Tibial artery (tissue), 4 donors: ENCODE measurements around the gene CNBP.
"Not testable (repeated sequence)": the region's sequence is repeated elsewhere in the genome, so short reads cannot be mapped to it uniquely, and the experiment has no call there.

Source experiments
- DNase-seq, 2 donors: peaks; one replicate each; pipeline ENCODE4 v3.0.0-alpha.2; 2019
- H3K27ac ChIP-seq, 2 donors: fragments of 200-600 bp; sonication (generic) in 1 of 2; 1 replicate in 1 of 2; 2 replicates in 1 of 2; pipeline ENCODE4 v1.5.1; 2018 to 2019; ENCODE audit warnings: mild to moderate bottlenecking in 1 of 2
- H3K27me3 ChIP-seq, 2 donors: fragments of 200-600 bp; sonication (generic) in 1 of 2; one replicate each; pipeline versions ENCODE4 v1.5.1 to v1.6.0; 2016 to 2019
- H3K36me3 ChIP-seq, 3 donors: fragments of 200-600 bp; sonication (generic) in 2 of 3; one replicate each; pipeline ENCODE4 v1.5.1; 2016 to 2019; ENCODE audit warnings: mild to moderate bottlenecking in 2 of 3
- H3K4me1 ChIP-seq, 4 donors: fragments of 200-600 bp; sonication (generic) in 2 of 4; 1 replicate in 3 of 4; 2 replicates in 1 of 4; pipeline ENCODE4 v1.5.1; 2016 to 2019
- H3K4me3 ChIP-seq, 2 donors: fragments of 200-600 bp; sonication (generic) in 1 of 2; 1 replicate in 1 of 2; 2 replicates in 1 of 2; pipeline ENCODE4 v1.5.1; 2018 to 2019; ENCODE audit warnings: mild to moderate bottlenecking in 2 of 2
- H3K9me3 ChIP-seq, 3 donors: fragments of 200-600 bp; sonication (generic) in 1 of 3; one replicate each; pipeline ENCODE4 v1.5.1; 2016 to 2019
- intact Hi-C: fragments of 100-400 bp; cut with DNase I; formaldehyde crosslinking; loops from one replicate; pipeline ENCODE4 v1.15.0; 2023; ENCODE audit warnings: low total_unique reads
- TF ChIP-seq, protein P1 (sequence below), 2 experiments: fragments of 200-600 bp in 1 of 2; fragments of 450-650 bp in 1 of 2; IDR thresholded peaks; one replicate each; pipeline ENCODE4 v1.5.1; 2017 to 2019; ENCODE audit warnings: antibody characterized with exemption in 2 of 2, mild to moderate bottlenecking in 1 of 2, moderate library complexity in 1 of 2

CNBP gene

DNA sequence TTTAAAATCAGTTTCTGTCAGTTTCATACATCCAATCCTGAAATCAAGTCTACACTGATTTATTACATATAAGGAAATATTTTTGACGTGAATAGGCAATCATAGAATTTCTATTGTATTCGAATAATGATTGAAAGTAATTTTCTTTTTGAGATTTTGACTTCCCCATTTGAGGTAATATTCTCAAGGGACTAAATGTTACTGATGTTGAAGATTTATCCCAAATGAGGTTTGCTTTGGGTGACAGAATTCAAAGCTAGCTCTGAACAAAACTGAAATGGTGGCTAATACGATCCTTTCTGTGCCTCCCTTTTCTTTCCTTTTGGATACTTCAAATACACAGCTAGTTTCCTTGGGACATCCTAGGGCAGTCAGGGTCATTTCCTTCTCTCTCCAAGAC lies 12.9 kb upstream of the CNBP start:
- Histone ChIP-seq H3K4me3 (no peak overlapping the region), H3K27me3 (no peaks in the 10 kb centered on the region), H3K4me1 (peaks cover 0 to 13% (median 7%) of the 10 kb centered on the region in 4 donors), H3K27ac (peak overlapping the region in 1 of 2 donors; percentile 60), H3K36me3 (no peaks in the 10 kb centered on the region), H3K9me3 (no peaks in the 10 kb centered on the region)
- intact Hi-C loops, result no loop called here
- DNase-seq, result no peak
- TF ChIP-seq, protein P1, sequence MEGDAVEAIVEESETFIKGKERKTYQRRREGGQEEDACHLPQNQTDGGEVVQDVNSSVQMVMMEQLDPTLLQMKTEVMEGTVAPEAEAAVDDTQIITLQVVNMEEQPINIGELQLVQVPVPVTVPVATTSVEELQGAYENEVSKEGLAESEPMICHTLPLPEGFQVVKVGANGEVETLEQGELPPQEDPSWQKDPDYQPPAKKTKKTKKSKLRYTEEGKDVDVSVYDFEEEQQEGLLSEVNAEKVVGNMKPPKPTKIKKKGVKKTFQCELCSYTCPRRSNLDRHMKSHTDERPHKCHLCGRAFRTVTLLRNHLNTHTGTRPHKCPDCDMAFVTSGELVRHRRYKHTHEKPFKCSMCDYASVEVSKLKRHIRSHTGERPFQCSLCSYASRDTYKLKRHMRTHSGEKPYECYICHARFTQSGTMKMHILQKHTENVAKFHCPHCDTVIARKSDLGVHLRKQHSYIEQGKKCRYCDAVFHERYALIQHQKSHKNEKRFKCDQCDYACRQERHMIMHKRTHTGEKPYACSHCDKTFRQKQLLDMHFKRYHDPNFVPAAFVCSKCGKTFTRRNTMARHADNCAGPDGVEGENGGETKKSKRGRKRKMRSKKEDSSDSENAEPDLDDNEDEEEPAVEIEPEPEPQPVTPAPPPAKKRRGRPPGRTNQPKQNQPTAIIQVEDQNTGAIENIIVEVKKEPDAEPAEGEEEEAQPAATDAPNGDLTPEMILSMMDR (IDR thresholded peaks at IDR 0.05), result no peak

DNA sequence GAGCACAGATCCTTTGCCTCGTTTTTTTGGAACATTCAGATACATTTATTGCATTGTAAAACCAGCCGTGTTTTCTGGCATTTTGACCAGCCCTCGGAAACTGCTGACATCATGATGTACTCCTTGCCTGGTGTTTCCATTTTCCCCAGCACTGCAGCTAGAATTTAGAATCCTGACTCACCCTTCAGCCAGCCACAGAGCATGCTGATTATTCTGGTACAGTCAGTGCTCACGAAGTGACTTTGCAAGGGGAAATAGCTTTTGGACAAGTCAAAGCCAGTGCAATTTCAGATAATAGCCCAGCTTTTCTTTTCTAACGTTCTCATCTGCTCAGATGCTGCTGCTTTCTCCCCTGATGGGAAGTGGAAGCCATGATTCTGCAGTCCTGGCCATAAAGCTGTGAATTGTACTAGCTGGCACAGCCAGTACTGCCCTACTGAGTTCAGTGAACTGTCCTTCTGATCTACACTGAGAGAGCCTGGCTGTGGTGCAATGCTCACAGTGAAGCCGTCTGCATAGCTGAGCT lies 12.1 kb upstream of the CNBP start:
- Histone ChIP-seq H3K27ac (peak overlapping the region; percentile 54 to 60), H3K4me3 (peak overlapping the region; percentile 8 to 33), H3K9me3 (no peaks in the 10 kb centered on the region), H3K36me3 (no peaks in the 10 kb centered on the region), H3K4me1 (peaks cover 0 to 13% (median 7%) of the 10 kb centered on the region in 4 donors), H3K27me3 (no peaks in the 10 kb centered on the region)
- DNase-seq, result peak; percentile 65 to 78
- TF ChIP-seq, protein P1 (IDR thresholded peaks at IDR 0.05), result no peak
- intact Hi-C loops, result no loop called here

DNA sequence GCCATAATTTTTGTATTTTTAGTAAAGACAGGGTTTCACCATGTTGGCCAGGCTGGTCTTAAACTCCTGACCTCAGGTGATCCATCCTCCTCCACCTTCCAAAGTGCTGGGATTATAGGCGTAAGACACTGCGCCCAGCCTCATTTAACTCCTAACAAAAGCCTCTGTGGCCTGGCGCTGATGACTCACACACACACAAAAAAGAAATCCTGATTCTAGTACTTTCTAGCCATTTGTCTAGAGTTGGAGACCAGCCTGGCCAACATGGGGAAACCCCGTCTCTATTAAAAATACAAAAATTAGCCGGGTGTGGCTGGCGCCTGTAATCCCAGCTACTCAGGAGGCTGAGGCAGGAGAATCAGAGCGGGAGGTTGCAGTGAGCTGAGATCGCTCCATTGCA lies 6.1 kb upstream of the CNBP start:
- H3K27ac ChIP-seq, DNase-seq, H3K9me3 ChIP-seq, H3K36me3 ChIP-seq, H3K4me3 ChIP-seq, H3K27me3 ChIP-seq, H3K4me1 ChIP-seq: not testable (repeated sequence)
- intact Hi-C loops, result loop anchor here (10.0 kb wide), 1 partner anchor 65 kb away; the partner anchor contains the start of gene RAB43

DNA sequence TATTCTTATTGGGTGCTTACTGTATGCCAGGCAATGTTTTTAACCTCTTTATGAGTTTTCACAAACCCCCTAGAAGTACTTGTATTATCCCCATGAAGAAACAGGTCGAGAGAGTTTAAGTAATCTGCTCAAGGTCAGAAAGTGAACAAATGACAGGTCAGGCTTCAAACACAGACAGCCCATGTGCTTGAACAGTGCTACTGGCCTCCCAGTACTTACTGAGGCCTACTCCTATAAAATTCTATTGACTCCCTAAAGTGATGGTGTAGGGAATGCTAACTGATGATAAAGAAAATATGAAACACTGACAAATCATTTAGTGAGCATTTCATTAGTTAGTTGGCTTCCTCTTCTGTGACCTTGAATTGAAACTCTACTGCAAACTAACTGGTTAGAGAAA lies 4.2 kb upstream of the CNBP start:
- intact Hi-C loops, result loop anchor here (10.0 kb wide), 1 partner anchor 63 kb away; the partner anchor contains the start of gene RAB43
- TF ChIP-seq, protein P1 (IDR thresholded peaks at IDR 0.05), result no peak
- DNase-seq, result no peak
- Histone ChIP-seq H3K27me3 (no peaks in the 10 kb centered on the region), H3K9me3 (no peaks in the 10 kb centered on the region), H3K27ac (no peak overlapping the region), H3K36me3 (peaks cover 0 to 5% (median 0%) of the 10 kb centered on the region in 3 donors), H3K4me3 (no peak overlapping the region), H3K4me1 (peaks cover 0 to 16% (median 4%) of the 10 kb centered on the region in 4 donors)

DNA sequence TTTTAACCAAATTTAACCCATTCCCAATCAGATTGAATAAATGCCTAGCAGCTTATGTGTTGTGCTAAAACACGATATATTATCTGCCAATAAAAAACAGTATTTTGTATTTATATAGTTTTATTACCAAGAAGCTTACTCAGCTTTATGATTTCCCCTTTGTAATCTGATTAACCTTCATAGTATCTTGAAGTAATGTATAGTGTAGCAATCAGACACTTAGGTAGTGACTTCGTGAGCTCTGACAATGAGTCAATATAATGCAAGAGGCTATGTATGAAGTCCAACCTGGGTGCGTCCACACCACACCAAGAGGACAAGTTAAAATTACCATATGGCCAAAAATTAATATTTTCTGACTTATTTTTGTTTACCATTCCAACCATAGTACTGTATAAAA lies 2.1 kb upstream of the CNBP start:
- TF ChIP-seq, protein P1 (IDR thresholded peaks at IDR 0.05), result no peak
- H3K4me3 ChIP-seq, result no peak overlapping the region
- intact Hi-C loops, result loop anchor here (10.0 kb wide), 1 partner anchor 61 kb away; the partner anchor contains the start of gene RAB43
- peaks cover 0 to 5% (median 0%) of the 10 kb centered on the region in 3 donors for H3K36me3 ChIP-seq
- no peaks in the 10 kb centered on the region for H3K9me3 ChIP-seq
- peaks cover 0 to 27% (median 7%) of the 10 kb centered on the region in 4 donors for H3K4me1 ChIP-seq
- no peaks in the 10 kb centered on the region for H3K27me3 ChIP-seq
- no peak for DNase-seq
- no peak overlapping the region for H3K27ac ChIP-seq

DNA sequence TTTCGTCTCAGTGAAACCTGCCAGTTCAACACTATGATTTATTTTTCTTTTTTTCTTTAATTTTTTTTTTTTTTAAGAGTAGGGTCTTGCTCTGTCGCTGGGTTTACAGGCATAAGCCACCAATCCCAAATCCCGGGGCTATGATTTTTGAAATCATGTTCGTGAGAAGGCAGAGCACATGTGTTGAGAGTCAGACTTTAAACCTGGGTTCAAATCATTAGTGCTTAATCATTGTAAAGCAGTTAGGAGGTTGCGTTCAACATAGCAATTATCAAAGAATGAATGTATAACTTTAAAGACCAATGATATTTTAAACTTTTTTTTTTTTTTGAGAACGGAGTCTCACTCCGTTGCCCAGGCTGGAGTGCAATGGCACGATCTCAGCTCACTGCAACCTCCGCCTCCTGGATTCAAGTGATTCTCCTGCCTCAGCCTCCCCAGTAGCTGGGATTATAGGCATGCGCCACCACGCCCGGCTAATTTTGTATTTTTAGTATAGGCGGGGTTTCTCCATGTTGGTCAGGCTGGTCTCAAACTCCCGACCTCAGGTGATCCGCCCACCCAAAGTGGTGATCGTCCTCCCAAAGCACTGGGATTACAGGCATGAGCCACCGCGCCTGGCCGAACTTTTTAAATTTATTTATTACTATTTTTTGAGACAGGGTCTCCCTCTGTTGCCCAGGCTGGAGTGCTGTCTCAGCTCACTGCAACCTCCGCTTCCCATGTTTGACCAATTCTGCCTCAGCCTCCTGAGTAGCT lies 1.3 kb upstream of the CNBP start:
- not testable (repeated sequence) for H3K27me3 ChIP-seq, DNase-seq, H3K9me3 ChIP-seq, H3K36me3 ChIP-seq
- Histone ChIP-seq H3K27ac (peak overlapping the region; percentile 99 to 100), H3K4me3 (peak overlapping the region; percentile 80 to 96), H3K4me1 (peaks cover 0 to 36% (median 11%) of the 10 kb centered on the region in 4 donors)
- intact Hi-C loops, result loop anchor here (5.0 to 10.0 kb wide), 2 partner anchors 60 to 62 kb away; partner anchors contain the start of genes COPG1 and RAB43
